NCI-H345 (cell line): ENCODE measurements around the gene ALPL.

ENCODE experiments used
- DNase-seq: peaks from one replicate; lab custom pipeline; 2025; lab: John Stamatoyannopoulos, UW

The ALPL gene

DNA sequence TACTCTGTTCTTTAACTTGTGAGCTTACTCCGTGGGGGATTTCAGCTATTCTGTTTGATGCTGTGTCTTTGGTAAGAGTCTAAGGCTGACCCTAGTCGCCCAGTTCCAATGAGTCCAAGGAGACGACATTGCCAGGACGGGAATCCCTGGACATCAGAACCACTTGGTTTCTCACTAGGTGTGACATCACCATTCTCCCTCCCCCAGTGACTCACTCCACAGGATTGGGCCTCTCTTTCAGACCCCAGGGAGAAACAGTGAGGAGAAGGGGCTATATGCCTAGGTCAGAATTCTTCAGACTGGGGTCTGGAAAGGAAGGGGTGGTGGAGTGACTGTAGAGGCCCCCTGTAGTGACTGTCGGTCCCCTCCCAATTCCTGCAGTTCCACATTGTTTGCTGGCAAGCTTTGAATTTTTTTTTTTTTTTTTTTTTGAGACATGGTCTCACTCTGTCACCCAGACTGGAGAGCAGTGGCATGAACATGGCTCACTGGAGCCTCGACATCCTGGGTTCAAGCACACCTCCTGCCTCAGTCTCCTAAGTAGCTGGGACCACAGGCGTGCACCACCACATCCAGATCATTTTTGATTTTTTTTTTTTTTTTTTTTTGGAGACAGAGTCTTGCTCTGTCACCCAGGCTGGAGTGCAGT is 21.3 kb downstream of the ALPL start:
- no peak for DNase-seq

DNA sequence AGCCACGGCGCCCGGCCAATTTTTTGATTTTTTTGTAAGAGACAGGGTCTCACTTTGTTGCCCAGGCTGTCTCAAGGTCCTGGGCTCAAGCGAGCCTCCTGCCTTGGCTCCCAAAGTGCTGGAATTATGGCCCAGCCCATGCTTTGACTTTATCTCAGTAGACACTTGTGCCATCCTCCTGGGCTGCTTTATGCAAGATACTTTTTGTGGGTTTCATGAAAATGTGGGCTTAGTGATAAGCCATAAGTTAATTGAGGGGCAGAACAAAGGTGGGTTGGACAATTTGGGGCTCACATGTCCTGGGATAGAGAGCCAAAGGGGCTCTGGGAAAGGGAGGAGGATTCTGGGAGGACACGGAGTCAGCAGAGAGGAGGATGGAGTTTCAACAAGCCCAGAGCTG is 22.0 kb downstream of the ALPL start:
- no peak for DNase-seq

DNA sequence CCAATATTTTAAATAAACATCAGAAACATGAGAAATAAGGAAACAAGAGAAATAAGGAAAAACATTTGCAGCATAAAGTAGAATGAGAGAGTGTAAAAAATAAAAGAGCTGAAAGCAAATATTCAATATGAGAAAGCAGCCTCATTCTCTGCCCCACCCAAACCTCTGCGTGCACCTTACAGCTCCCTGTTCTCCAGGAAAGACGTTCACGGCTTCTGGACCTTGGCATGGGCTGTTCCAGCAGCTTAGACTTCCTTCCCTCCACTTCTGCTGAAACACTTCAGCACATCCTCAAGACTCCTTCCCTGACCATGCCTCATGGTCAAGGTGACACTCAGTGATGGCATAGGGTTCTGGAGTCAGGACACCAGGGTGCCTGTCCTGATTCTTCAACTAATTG is 23.3 kb downstream of the ALPL start:
- no peak for DNase-seq

DNA sequence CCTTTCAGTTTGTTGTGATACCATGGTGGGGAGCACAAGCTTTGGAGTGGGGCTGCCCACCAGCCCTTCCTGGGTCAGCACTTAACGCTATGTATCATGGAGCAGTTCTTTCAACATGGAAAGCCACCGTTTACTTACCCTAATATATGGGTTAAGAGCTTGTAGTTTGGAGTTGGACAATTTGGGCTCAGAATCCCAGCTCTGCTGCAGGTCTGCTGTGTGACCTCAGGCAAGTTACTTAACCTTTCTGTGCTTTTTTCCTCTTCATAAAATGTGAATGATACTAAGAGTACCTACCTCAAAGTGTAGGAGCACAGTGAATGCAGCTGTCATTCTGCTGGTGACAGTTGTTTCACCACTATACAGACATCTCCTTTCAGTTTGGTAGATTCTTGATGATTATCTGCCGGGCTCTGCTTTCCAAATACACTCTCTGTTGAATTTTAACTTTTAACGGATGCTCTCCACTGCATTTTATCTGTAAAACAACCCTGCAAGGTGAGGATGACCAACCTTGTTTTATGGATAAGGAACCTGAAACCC is 23.8 kb downstream of the ALPL start:
- DNase-seq = no peak

DNA sequence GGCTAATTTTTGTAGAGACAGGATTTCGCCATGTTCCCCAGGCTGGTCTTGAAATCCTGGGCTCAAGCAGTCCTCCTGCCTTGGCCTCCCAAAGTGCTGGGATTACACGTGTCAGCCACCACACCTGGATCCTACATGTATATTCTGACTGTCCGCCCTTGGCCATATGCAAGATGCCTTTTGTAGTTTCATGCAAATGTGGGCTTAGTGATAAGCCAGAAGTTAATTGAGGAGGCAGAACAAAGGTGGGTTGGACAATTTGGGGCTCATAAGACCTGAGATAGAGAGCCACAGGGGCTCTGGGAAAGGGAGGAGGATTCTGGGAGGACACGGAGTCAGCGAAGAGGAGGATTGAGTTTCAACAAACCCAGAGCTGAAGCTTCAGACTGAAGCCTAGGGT is 24.9 kb downstream of the ALPL start:
- DNase-seq = no peak

DNA sequence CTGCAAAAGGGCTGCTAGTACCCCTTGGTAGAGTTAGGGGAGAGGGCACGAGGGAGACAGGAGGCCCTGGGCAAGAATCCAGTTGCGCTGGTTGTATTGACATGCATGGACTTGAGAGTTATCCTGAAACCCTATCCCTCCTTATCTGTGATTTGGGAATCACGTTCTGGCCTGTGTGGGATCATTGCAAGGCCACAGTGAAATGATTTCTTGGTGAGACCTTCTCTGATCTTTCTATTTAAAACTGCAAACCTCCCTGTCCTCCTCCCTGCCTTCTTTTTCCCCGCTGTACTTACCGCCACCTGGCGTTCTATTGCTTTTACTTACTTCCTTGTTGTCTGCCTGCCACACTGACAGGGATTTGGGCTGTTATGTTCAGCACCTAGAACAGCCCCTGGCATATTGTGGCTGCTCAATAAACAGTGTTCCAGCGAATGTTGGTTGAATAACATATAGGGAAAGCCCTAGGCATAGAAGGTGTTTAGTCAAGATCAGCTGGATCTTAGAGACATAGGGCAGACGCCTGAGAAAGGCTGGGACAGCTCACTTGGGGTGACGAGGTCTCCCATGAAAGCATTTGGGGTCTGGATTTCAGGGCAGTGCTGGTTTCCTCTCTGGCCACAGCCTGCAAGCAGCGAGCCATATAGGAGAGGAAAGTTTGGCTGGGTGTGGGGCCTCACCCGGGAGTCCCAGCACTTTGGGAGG is 25.6 kb downstream of the ALPL start:
- DNase-seq = no peak

DNA sequence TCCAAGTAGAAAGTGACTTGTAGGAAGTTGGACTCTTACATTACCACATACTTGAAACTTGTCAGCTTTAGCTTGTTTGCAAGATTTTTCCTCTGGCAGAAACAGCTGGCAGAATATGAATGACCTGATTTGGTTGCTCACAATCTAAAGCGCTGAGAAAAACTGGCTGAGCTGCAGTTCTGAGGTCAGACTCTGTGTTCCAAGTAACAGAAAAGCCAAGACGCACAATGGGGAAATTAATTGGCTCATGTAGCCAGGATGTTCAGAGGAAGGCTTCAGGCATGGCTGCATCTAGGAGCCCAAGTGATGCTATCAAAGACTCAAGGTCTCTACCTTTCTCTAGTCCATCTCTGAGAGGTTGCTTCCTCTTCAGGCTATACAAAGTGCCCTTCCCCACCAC is 27.0 kb downstream of the ALPL start:
- no peak for DNase-seq

DNA sequence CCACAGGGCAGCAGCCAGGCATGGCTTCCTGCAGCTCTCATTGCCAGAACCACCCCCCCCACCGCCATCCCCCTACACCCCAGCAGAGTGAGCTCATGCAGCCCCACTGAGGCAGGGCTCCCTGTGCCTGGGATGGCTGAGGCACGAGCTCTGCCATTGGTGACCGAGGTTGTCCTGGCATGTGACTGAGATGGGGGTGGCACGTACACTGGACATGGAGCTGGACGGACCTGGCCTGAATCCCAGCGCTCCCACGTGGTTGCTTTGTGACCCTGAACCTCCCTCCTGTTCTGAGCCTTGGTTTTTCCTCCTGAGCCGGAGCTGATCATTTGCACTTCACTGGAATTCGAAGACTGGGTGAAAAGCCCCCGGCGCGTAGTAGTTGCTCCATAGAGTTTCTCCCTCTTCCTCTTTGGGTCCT is 28.3 kb downstream of the ALPL start:
- DNase-seq = no peak

DNA sequence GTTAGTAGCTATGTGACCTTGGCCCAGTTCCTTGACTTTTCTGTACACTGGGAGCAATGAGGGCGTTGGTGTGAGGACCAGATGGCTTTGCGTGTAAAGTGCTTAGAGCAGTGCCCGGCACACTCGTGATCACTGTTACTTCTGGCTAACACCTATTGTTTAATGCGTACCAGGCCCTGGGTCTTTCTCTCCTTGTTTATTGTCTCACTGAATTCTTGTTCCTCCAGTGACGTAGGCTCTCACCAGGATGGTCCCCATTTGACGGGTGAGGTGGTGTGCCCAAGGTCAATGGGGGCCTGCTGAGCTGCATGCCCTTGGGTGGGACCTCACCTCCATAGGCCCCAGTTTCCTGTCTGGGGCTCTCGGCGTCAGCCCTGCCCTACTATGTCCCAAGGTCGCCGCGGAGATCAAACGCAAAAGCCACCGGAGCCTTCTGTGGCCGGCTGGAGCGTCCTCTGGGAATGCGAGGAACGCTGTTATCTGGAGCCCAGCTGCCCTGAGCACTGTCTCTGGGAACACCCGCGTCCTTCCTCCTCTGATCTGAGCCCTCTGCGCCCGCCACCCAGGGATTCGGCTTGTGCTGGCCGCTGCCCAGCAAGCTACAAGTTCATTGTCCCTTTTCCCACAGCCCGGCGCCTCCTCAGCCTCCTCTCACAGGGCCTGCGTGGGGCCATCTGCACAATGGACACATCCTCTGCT is 28.9 kb downstream of the ALPL start:
- DNase-seq = no peak

DNA sequence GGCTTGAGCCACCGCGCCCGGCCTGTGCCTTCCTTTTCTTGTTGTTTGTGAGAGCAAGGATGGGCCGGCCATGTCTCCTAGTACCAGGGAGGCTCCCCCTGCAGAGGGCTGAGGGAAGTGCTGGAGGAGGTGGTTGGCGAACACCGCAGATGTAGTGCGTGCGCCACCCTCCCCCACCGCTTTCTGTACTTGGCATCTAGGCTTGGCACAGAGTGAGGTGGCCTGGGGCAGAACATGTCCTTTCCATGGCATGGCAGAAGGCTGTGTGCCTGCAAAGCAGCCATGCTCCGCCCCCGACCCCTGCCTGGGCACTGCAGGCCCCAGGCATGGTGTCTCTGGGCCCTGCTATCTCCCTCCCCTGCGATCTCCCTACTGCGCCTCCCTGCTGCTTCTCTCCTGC is 30.7 kb downstream of the ALPL start:
- DNase-seq = no peak

DNA sequence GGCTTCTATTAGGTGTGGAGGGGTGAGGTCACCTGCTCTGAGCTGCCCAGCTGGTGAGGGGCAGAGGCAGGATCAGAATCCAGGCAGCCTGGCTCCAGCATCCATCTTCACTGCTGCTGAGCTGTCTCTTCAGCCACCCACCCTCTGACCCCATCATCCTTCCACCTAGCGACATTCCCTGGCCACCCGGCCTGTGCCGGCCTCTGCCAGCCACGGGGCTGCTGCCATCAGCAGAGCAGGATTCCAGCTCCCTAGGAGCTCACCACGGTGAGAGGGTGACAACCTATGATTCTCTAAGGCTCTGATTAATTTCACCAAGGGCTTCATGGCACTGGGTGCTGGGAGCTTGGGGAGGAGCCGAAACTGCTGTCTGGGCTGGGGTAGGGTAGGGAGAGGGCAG is 32.1 kb downstream of the ALPL start:
- DNase-seq = no peak

DNA sequence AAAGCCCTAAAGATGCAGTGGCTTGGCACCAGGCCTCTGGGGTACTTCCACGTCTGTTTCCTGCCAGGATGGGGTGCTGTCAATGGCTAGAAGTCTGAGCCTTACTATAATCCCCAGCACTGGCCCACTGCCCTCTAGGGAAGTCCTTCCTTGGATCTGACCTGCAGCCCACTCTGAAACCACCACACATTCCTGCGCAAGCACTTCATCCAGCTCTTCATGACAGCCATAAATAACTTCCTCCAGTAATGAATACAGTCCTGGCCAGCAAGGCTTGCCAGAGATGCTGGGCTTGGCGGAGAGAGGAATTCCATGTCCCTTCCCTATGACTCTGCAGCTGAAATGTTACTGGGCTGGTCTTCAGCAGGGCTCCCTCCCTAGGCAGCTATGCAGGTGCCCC is 32.6 kb downstream of the ALPL start:
- no peak for DNase-seq

DNA sequence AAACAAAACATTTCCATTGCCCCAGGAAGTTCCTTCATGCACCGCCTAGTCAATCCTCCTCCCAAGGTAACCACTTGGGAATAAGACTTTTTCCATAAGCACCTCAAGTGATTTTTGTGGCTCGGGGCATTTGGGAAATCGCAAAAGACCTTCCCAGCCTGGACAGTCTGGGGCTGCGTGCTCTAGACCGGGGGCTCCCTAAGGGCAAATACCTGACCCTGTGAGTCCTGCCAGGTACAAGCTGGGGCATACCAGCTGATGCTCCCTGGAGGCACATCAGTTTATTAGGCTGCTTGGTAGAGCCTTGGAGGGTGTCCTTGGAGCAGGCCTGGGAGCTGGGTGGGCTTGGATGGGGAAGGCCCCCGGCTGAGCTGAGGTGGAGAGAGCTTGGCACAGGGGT is 34.4 kb downstream of the ALPL start:
- no peak for DNase-seq

DNA sequence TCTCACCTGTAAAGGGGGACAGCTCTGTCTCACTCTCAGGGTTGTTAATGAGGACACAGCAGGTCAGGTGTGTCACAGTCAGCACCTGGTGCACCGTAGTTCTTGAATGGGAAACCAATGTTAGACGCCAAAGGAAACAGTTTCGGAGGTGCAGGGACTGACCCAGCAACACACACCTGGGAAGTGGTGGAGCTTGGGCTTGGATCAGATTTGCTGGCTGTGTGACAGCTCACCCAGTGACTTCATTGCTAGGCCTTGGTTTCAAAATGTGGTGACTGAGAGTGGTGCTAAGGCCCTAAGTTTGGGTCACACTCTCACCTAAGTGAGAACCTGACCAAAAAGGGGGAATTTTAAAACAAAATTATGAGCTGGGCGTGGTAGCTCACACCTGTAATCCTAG is 34.9 kb downstream of the ALPL start:
- DNase-seq = no peak

DNA sequence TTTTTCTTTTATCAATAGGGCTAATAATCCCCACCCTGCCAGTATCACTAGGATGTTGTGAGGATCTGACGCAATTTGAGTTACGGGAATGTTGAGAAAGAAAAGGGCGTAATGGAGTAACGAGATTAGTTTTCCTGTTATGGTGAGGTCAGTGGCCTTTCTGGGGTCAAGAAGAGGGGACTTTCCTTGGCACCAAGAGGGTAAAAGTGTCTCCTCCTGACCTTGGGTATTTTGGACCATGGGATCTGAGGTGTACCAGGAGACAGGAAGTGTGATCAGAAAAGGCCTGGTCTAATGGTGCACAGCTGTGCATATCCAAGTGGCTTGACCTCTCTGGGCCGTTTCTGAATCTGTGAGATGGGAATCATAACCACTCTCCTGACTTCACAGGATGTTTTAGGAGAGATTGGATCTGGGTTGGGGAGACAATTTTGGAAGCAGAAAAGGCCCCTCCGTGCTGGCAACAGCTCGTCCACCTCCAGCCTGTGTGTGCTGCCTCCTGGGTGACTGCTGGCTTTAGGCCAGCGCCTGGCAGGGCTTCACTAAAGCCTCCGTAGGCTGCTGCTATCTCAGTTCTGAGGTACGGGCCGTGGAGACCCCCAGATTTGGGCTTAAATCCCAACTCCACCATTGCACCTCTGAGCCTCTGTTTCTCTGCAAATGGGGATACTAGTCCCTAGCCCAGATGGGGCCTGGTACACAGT is 37.1 kb downstream of the ALPL start:
- no peak for DNase-seq

DNA sequence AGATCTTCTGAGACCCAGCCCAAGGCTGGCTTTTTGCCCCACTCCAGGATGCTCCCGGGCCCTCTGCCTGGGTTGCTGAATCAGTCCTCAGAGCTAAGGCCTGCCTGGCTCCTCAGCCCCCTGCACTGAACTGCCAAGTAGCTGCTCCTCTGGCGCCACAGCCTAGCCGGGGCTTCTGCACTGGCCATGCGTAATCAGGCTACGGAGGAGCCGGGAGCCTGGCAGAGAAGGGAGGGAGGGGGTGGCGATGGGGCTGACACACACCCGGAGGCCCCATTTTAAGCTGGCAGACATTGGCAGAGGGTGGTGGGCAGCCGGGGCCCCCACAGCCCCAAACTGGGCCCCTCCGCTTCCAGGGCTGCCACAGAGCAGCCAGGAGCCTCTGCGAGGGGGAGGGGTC is 38.7 kb downstream of the ALPL start:
- DNase-seq = no peak

DNA sequence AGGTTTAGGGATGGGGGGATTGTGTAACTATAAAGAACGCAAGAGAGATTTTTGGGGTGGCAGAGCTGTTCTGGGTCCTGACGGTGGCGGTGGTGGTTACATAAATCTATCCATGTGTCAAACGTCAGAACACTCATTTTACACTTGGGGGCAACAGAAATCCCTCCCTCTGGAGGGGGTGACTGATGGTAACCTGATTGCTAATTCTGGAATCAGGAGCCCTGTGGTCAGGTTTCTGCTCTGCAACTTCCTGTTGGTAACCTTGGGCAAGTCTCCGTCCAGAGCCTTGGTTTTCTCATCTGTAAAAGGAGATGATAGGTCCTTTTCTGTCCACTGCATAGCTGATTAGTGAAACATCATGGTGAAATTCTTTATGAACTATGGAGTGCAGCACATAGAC is 40.9 kb downstream of the ALPL start:
- DNase-seq = no peak

DNA sequence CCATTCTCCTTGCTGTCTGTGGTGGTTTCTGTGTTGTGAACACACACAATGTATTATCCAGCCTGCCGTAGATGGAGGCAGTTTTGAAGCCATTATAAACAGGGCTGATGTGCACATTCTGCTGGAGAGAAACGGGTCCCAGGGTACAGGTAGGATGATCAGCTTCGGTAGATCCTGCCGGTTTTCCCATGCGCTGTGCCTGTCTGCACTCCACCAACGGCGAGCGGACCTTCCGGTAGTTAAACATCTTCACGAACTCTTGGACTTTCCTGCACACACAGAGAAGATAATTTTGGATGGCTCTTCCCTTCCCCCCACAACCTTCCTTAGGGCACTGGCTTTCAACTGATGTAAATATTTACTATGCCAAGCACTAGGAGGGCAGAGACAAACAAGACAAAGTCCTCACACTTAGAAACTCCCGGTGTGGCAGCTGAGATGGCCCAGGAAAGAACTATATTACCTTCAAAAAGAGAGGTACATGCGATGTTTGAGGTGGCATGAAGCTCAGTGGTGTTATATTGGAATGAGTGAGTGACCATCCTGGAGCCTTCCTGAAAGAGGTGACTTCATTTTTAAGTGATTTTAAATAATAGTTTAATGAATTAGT is 41.7 kb downstream of the ALPL start:
- no peak for DNase-seq

DNA sequence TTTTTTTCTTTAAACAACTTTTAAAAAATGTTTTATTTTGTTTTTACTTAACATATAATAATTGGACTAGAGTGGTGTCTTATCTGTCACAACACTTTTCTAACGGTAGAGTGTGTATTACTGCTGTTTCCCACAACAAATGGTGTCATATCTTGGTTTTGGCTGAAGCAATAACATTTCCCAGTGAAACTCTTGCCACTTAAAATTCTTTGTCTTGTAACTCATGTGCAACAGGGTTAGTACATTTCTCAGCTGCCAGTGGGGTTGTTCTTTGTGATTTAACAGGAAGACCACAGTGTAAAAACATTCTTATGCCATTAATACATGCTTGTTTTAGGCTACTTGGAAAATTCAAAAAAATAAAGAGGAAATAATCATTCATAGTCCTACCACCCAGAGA is 43.5 kb downstream of the ALPL start:
- DNase-seq = no peak

DNA sequence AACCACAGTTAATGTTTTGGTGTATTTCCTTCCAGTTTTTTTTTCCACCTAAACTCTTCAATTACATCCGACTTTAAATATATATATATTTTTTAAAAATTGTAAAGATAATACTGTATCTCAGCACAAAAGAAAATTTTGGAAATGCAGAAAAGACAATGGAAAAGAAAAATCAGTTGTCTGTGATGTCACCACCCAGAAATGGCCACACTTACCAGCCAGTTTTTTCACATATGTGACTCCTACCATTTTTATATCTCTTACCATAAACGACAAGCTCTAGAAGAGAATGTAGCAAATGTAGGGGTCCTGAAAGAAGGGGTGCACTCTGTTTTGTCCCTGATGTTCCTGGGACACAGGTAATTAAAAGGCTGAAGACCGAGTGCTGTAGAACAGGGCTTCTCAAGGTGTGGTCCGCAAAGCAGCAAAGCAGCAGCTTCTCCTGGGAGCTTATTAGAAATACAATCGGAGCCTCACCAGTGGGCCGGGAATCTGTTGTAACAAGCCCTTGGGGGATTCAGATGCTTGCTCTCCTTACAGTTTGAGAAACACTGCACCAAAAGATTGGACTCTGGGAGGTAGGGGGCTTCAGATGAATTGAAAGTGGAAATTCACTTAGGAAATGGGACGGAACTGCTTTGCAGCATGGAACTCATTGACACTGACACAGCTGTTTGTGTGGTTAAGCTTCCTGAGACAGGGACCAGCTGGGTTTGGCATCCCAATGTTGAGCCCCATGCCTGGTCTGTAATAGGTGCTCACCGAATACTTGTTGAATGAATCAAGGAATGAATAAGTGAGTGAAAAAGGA is 44.1 kb downstream of the ALPL start:
- DNase-seq = no peak
